GM04503 (cell line): ENCODE measurements around the gene ATP11A.
A peak's percentile ranks its signal among the peaks of the same experiment; 100 is the strongest.

ENCODE experiments used
- DNase-seq: peaks from one replicate; pipeline ENCODE4 v3.0.0-alpha.2; 2012; ENCODE audit warnings: low read depth

The ATP11A gene

DNA sequence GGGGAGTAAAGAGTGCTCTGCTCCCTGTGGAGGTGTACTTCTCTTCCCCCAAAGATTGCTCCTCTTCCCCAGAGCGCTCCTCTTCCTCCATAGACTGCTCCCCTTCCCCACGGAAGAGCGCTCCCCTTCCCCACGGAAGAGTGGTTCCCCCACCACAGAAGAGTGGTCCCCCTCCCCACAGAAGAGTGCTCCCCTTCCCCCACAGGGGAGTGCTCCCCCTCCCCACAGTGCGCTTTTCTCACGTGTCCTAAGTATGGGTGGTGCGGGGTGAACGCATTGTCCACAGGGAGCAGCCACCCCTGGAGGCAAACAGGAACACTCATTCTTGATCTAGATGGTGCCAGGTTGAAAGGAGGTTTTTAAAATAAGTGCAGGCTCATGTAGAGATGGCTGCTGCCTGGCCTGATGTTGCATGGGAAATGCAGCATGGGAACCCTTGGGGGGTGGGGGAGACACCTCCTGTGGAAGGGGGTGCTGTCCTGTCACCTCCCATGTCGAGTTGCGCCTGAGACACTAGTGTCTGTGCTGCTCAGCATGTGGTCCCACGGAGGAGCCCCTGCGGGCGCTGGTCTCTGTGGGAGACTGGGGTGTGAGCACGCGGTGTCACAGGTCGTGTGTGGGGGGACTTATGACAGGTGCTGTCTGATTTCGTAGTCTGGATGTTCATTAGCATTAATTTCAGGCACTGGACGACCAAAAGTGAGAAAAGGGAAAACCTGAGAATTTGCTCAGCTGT lies 52.2 kb downstream of the ATP11A start:
- DNase-seq: no peak

DNA sequence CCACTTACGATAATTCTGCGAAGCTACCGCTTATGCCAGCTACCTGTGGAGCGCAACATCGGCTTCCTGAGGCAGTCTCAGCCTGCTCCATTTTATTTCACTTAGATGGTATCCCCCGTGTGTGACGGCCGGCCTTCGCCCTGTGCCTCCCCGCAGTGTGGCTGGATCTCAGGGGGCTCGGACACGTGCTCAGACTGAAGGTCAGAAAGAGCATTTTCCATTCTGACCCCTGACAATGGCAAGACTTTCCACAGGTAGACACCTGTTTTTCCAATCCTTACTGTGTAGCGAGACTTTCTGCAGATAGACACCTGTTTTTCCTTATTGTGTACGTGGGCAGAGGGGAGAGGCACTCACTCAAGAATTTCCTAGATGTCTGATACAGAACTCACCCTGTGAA lies 52.7 kb downstream of the ATP11A start:
- DNase-seq: no peak

DNA sequence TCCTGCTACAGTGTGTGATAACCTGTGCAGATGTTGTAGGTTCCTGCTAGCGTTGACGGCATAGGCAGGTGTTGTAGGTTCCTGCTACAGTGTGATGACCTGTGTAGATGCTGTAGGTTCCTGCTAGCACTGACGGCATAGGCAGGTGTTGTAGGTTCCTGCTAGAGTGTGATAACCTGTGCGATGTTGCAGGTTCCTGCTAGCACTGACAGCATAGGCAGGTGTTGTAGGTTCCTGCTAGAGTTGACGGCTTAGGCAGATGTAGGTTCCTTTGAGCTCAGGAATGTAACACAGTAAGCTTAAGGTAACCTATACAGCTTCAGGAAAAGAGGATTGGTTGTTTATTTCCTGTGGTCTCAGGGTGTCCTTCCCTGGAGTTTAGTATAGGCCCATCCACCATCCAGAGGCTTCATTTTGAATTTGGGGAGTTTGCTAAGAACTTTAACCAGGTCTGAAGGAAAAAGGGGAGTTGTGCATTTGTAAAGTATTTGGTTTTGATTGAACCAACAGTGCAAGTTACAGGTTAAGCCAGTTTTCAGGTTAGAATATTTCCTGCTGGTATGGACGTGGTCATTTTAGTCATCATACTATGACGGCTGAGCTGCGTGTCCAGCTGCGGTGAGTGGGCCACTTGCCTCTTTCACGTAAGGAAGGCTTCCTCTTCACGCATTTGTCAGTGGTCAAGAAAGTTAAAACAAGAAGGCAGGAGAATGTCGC lies 53.8 kb downstream of the ATP11A start:
- no peak for DNase-seq

DNA sequence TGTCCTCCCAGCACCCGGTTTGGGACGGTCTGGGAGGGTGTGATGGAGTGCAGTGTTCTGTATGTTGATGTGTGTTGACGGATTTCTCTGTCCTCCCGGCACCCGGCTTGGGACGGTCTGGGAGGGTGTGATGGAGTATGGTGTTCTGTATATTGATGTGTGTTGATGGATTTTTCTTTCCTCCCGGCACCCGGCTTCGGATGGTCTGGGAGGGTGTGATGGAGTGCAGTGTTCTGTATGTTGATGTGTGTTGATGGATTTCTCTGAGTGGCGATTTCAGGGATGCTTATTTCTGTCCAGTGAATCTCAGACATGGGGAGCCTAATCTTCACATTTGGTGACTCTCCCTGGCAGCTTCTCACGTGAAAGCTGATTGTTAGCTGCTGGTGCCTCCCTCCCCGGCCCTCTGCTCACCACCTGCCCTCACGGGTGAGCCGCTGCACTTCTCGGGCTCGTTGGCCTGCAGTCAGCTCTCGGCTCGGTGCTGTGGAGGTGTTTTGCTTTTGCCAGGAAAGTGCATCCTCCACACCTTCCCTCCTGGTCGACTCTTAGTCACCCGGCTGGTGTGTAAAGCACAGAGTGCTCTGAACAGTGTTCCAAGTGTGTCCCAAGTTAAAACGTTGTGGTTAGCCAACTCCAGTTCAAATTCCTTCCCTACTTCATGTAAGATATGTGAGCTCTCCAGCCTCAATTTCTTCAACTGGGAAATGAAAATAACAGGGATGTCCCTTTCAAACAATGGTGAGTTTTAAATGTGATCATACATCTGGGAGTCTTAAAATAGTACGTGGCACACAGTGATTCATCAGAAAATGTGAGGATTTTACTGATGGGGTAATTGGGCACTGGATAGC lies 54.6 kb downstream of the ATP11A start:
- DNase-seq: peak; percentile 32

DNA sequence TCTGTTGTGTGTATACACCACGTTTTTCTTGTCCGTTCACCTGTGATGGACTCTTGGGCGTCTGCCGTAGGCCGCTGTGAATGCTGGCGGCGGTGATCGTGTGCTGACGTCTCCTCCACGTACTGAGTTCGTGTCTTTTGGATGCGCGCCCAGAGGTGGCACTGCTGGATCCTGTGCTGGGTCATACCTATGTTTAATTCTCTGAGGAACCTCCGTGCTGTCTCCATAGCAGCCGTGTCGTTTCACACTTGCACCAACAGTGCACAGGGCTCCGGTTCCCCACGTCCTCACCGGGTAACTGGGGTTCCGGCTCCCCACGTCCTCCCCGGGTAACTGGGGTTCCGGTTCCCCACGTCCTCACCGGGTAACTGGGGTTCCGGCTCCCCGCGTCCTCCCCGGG lies 56.2 kb downstream of the ATP11A start:
- no peak for DNase-seq

DNA sequence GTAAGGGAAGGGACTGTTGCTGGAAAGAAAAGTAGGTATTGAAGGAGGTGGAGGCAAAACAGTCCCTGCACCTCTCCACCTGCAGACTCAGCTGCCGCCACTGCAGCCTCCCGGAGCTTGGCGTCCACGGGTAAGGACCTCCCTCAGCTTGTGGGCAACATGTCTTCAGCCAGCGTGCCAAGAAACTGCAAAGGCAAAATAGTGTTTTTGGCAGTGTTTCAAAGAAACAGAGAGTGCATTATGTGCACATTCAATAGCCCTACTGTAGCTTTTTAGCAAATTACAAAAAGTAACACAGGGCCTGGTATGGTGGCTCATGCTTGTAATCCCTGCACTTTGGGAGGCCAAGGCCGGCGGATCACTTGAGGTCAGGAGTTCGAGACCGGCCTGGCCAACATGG lies 57.4 kb downstream of the ATP11A start:
- no peak for DNase-seq

DNA sequence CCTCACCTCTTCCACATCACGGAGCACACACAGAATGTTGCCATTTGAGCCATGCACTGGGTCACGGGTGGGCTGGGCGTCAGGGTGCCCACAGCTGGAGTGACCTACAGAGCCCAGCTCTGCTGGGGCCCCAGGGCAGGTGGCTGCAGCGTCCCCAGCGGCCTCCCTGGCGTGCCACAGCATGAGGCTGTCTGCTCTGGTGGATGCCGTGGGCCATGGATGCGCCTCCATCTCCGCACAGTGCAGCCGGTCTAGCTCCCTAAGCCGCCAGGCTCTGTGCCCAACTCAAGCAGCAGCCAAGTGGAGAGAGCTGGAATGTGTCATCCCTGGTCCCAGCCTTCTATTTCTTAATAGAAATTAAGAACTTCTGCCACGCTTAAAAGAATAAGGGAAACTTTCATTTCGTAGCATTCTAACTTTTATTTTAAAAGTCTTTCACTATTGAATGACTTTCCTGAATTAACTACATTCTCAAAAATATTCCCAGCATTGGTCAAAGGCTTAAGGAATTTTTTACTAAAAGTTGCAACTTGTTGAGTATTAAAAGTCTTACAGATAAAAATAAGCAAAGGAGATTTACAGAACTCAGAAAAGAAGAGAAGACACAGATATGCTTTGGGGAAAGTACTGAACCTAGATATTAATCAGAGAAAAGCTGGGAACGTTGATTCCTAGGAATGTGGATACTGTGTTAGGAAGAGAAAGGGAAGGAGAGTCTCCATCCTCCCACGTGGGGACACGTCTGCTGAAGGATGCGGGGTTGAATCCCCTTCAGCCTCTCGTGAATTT lies 59.3 kb downstream of the ATP11A start:
- peak; percentile 15 for DNase-seq

DNA sequence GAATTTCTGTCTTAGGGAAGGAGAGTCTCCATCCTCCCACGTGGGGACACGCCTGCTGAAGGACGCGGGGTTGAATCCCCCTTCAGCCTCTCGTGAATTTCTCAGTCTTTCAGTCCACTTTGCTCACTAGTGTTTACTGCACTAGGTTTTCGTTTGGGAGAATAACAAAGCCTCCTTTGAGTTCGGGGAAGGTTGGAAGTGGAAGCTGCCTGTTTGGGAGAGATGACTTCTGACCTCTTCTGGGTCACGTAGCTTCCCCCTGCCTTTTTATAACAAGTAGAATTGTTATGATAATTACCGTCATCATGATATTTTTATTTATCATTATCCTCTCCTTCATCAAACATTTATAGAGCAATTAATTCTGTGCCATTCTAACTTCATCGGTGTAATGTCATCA lies 60.7 kb downstream of the ATP11A start:
- DNase-seq: no peak

DNA sequence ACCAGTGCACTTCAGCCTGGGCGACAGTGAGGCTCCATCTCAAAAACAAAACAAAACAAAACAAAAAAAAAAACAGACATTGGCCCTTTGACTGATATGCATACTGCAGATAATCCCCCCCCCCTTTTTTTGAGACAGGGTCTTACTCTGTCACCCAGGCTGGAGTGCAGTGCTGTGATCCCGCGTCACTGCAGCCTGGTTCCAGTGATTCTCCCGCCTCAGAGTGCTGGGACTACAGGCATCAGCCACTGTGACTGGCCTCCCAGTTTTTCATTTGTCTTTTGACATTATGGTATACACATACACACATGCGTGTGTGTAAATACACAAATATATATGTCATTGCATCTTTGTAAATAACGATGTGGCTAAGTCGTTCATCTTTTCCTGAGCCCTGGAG lies 61.8 kb downstream of the ATP11A start:
- no peak for DNase-seq

DNA sequence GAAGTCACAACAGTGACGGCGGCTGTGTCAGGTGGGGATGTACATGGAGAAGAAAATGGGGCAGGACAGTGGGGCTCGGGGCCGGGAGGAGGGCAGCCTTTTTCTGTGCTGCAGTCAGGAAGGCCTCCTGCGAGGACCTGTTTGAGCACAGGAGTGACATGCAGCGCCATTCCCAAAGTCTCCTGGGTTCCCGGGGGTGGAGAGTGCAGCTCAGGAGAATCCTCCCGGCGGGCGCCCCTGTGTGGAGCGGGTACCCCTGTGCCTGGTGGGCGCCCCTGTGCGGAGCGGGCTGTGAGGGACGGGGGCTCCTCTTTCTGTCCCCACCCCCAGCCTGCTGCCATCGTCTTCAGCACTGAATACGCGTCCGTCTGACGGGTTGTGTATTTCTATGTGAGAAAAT lies 62.4 kb downstream of the ATP11A start:
- DNase-seq: no peak

DNA sequence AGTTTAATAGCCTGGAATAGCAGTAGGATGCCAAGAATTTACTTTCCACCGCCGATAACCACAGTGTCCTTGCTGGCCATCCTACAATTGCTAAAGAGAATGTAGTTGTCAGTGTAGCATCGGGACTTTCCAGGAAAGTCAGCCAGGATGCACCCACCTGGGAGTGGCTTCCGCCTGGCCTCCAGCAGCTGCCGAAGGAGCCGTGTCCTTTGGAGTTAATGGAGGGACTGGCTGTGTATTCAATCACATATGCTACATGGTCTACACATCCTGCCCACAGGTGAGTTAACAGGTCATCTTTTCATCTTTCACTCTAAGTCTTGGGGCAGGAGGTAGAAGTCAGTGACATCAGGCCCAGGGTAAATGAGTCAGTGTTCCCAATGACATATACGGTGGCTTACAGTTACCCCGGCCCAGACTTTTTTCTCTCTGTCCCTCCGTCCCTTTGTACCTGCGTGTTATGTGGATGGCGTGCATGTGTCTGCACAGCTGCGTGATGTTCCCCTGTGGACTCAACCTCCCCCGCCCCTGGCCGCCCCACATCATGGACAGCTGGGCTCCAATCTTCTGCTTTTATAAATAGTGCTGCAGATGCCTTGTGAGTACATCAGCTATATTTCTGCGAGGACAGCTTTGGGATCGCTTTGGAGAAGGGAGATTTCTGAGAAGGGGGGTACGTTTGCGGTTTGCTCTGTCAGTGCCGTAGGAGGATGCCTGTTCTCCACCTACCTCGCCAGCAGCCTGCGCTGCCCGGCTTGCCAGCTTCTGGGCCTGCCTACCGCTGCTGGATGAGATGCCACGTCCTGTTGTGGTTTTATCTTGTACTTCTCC lies 63.1 kb downstream of the ATP11A start:
- no peak for DNase-seq

DNA sequence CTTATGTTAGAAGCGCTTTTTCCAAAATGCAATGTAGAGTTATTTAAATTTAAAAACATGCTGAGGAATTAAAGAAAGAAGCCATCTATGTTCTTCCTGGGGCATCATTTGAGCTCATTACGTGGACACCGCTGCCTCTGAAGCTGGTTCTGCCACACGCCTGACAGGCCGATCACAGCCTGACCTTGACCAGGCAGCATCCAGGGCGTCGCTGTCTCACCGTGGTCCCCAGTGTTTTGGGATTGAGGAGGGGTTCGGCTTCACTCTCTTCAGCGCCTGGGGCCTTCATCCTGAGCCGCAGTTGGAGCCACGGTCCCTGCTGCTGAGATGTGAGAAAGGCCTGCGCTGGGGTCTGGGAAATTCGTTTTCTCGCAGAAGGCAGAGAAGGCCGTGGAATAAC lies 64.0 kb downstream of the ATP11A start:
- no peak for DNase-seq

DNA sequence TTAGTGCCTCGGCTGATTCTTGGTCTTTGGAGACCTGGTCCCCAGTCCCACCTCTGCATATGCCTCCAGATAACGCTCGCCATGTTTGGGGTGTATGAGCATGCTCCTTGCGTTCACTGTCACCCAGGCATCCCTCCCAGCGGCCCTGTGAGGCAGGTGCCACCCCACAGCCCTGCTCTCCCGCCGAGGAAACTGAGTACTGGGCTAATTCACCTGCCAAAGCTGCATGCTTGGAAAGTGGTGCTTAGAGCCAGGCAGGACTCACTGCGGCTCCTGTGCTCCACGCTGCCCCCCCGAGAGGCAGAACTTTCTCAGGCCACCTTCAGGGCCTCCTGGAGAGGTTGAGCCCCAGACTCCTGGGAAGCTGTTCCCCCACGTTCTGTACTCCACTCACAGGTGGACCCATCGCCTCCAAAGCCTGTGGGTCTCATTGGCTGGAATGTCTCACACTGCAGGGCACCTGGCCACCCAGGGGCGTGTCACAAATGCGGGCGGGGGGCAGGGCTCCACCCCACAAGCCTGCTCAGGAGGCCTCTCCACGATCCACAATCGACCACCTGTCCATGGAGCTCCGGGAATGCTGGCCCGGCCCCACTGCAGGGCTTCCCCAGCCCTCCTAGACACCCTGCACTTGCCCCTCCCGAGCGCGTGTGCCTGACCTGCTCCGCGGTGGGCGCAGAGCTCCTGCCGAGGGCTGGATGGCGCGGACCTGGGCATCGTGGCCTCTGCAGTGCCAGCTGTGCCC lies 64.6 kb downstream of the ATP11A start:
- DNase-seq: no peak

DNA sequence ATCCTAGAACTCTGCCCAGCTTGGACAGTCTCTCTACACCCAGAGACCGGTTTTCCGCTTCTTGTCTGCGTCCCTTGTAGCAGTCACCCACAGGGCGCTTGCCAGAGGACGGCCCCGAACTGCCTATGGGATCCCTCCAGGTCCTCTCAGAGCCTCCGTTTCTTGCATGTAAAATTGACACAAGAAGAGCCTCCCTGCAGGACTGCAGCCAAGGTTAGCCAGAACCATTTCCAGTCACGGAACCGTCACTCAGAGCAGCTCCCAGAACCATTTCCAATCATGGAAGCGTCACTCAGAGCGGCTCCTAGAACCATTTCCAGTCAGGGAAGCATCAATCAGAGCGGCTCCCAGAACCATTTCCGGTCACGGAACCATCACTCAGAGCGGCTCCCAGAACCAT lies 65.5 kb downstream of the ATP11A start:
- DNase-seq: no peak

DNA sequence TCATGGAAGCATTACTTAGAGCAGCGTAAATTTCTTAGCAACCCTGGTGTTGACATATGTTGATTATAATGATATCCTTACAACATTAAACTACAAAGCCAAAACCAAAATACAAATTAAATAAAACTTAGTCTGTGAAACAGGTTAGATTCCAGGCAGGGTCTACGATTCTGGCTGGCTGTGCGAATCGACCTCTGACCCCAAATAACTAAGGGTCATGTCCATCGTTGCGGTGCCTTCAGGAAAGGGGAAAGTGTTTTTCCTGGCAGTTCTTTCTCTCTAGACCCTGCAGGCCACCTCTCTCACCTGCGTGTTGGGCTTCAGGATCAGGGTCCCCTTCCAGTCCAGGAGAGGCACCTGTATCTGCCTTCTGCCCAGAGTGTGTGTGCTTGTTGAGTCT lies 66.2 kb downstream of the ATP11A start:
- no peak for DNase-seq

DNA sequence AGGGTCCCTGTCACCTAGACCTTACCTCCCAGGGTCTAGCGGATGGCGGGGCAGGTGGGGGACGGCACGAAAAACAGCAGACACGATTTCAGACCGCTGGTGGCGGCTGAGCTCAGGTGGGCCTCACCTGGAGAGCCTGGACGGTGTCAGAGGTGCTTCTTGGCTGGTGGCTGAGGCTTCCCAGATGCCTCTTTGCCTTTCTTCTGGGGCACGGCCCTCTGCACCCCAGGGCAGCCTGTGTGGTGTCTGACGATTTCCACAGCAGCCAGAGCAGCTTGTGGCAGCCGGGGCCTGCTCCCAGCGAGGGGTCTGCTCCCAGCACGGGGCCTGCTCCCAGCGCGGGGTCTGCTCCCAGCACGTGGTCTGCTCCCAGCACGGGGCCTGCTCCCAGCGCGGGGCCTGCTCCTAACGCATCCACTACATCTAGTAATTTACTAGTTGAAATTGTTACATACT lies 66.7 kb downstream of the ATP11A start:
- no peak for DNase-seq

DNA sequence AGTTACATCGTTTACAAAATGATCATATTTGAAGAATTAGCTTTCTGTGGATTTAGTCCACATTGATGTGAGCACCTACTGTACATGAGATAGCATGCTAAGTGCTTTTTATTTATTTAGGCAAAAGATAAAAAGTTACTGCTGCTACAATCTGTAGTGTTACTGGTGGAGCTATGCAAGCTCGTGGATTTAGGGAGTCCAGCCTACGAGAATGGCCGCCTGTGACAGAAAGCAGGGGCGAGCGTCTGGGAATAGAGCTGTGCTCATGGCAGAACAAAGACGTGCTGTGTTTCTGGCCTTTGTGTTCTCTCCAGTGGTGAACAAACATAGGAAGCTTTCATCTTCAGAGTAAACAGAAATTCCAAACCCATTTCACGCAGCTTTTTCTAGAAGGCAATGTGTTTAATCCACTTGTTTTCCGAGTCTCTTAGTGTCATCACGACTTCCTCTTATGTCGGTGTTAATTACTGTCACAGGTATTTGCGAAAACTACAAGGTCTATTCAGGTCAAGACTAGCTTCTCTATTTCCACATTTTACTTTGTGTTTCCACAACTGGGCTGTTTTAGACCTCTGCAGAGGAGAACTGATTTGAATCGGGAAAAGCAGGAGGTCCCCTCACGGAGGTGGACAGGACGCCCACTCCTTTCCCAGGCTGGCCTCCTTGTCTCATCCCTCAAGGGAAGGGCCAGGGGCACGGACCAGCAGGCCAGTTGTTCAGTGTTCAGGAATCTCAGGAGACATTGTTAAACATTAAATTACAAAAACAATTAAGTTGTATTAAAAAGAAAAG lies 67.3 kb downstream of the ATP11A start:
- no peak for DNase-seq

DNA sequence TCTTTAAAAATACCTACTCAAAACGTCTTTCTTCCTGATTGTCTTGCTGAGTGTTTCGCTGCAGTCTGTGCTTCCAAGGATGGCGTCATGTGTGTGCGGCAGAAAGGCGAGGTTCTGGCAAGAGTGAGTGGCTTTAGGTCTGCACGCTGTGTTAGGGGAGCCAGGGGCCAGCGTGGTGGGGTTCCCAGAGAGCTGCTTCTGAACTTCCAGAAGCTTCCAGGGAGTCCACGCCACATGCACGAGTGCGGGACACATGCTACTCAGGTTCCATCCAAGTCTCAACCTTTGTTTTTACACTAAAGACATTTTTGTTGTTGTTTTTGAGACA lies 67.9 kb downstream of the ATP11A start:
- DNase-seq: no peak

DNA sequence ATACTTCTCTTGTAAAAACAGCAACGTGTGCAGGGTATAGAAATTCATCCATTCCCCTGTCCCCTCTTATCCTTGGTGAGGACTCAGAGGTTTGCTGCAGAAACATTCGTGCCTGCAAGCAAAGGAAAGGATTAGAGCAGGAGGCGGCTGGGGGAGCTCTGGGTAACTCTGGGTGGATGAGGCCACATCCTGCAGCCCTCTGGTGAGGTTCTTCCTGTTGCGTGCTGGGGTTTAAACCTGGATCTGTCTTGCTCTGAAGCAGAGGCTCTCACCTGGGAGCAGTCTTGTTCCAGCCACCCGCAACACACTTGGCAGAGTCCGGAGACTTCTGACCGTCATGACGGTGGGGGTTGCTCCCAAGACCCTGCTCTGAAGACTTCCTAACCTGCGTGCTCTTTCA lies 69.2 kb downstream of the ATP11A start:
- DNase-seq: no peak

DNA sequence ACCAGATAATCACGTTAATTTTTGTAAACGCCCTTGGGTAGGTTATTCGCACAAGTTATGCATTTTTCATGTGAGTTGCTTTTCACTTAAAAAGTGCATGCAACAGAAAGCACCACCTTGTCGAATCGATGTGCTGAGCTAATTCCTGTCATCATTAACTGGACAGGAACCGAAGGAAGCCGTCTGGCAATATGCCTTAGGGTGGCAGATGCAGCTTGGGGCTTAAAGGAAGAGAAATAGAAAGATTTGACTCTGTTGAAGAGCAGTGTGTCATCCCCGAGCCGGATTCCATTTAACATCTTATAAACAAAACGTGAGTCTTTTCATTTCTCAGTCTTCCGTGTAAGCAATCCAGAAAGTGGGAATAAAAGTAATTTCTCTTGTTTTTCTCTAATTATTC lies 70.0 kb downstream of the ATP11A start:
- no peak for DNase-seq
